Astrocyte (in vitro differentiated cells and primary cell): ENCODE measurements around the gene CCNK.

Experiments used
- CTCF ChIP-seq: IDR thresholded peaks from 2 replicates; pipeline ENCODE4 v1.5.1; 2011; ENCODE audit warnings: low read depth, mild to moderate bottlenecking, inconsistent platforms, low read length, moderate library complexity; ENCODE audit not compliant: insufficient read depth
- EZH2 ChIP-seq: IDR thresholded peaks from 2 replicates; pipeline ENCODE4 v1.6.1; 2012; ENCODE audit warnings: mild to moderate bottlenecking, low read length, inconsistent platforms; ENCODE audit not compliant: insufficient read depth

DNA sequence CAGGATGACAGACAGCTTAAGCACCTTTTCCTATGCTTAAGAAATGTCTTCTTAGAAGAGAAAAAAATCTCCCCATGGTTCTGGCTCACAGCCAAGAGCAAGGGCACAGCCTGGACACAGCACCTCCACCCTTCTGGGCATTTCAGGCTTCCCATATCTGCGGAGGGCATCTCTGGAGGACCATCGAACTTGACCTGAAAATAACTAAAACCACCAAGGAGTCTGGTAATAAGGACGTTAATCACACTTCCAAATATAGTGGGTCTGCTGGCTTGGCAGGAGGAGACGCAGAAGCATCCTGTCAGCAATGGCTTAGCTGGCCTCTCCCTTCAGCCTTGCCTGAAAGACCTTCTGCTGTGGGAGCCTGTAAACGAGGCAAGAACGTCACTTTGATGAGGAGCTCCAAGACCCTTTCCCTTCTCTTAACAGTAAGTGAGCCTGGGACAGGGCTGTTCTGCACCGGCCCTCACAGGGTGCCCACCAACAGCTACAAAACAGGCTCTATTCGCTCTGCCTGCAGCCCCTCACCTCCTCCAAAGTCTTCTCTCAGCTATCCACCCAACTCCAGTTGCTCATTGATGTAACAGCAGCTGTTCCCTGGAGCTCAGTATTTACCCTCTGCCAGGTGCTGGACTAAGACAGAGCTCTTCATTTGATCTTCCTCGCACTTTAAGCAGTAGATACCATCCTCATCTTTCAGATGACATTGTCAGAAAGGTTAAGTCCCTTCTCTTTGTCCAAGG lies 13.7 kb upstream of the CCNK start:
- TF ChIP-seq CTCF: no peak
- no peak for TF ChIP-seq EZH2
